ENCODE data around the gene EMC7. TPM values are rescaled to one million over a fixed set of nuclear protein-coding genes. Genes with fewer than 3 reads are reported as not detected.

The EMC7 gene
- total RNA-seq, 2 donors from 2014 or later = 27.4 to 27.8 TPM

DNA sequence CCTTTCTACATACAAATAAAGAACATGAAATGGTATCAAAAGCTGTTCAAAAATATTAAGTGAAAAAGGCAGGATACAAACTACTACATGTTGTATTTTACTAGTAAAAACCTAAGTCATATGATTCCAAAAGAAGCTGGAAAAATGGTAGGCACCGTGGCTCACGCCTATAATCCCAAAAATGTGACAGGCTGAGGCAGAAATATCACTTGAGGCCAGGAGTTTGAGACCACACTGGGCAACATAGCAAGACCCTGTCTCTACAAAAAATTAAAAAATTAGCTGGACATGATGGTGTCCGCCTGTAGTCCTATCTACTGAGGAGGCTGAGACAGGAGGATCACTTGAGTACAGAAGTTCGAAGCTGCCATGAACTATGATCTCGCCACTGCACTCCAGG lies 1.7 kb downstream of the EMC7 start:
- ATAC-seq (no peak), DNase-seq (no peak)
- Histone ChIP-seq H3K4me1 (peaks cover 20% of the 10 kb centered on the region), H3K4me3 (no peak overlapping the region), H3K27me3 (no peaks in the 10 kb centered on the region), H3K27ac (no peak overlapping the region), H3K9me3 (no peaks in the 10 kb centered on the region), H3K36me3 (replicated peaks in 1 of 2; ENCODE audit: insufficient read depth in 1 of 2, low read depth in 2 of 2) (peaks cover 0 to 2% of the 10 kb centered on the region in 2 donors)
- no peak for TF ChIP-seq POLR2A (IDR thresholded peaks at IDR 0.05)
- TF ChIP-seq, protein P1, sequence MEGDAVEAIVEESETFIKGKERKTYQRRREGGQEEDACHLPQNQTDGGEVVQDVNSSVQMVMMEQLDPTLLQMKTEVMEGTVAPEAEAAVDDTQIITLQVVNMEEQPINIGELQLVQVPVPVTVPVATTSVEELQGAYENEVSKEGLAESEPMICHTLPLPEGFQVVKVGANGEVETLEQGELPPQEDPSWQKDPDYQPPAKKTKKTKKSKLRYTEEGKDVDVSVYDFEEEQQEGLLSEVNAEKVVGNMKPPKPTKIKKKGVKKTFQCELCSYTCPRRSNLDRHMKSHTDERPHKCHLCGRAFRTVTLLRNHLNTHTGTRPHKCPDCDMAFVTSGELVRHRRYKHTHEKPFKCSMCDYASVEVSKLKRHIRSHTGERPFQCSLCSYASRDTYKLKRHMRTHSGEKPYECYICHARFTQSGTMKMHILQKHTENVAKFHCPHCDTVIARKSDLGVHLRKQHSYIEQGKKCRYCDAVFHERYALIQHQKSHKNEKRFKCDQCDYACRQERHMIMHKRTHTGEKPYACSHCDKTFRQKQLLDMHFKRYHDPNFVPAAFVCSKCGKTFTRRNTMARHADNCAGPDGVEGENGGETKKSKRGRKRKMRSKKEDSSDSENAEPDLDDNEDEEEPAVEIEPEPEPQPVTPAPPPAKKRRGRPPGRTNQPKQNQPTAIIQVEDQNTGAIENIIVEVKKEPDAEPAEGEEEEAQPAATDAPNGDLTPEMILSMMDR (IDR thresholded peaks at IDR 0.05) = no peak
- intact Hi-C loops (cut with DNase I) = loop anchor here (10.0 kb wide), 2 partner anchors 115 to 135 kb away; partner anchors contain the start of gene KATNBL1
- 94 to 99% methylated on average over 5 of the region's 5 CpGs for WGBS, 2 donors

DNA sequence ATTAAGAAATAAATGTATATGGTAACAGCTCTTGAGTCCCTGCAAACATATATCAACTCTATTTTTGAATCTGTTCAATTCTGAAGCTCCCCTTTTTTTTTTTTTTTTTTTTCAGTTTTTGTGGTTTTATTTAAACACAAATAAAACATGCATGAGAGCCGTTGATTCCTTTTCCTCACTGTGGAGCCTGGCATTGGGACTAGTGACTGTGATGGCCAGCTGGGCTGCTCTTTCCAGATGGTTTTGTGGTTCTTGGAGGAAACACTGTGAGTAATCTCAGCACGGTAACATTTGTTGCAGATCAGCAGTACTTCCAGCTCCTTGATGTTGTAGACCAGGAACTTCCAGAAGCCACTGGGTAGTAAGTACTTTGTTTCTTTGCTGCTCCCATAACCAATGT lies 15.9 kb downstream of the EMC7 start:
- no peak overlapping the region for H3K4me3 ChIP-seq
- H3K4me1 ChIP-seq = no peaks in the 10 kb centered on the region
- no peaks in the 10 kb centered on the region for H3K9me3 ChIP-seq
- DNase-seq = no peak
- no peaks in the 10 kb centered on the region for H3K27me3 ChIP-seq
- peaks cover 0 to 12% of the 10 kb centered on the region in 2 donors for H3K36me3 ChIP-seq (replicated peaks in 1 of 2; ENCODE audit: insufficient read depth in 1 of 2, low read depth in 2 of 2)
- intact Hi-C loops (cut with DNase I) = no loop called here
- WGBS, 2 donors = 73 to 80% methylated on average over 2 of the region's 2 CpGs
- ATAC-seq = no peak
- H3K27ac ChIP-seq = no peak overlapping the region
- TF ChIP-seq POLR2A (IDR thresholded peaks at IDR 0.05) = no peak
- TF ChIP-seq, protein P1 (IDR thresholded peaks at IDR 0.05) = no peak

DNA sequence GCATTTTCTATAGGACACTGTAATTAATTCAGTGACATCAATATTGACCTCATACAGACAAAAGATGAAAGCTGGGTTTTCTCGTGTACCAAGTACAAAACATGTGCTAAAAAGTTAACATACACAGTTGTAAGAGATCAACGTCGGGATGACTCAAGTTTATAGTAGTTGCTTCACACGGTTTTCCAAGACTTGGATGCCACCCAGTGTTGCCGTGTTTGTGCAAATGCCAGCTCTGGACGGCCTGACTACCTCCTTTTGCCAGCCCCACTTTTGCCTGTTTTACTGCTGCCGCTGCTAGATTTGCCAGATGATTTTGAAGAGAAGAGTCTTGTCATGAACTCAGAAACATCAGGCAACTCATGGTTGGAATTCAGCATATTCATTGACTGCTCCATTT lies 17.6 kb downstream of the EMC7 start:
- WGBS, 2 donors = 69 to 86% methylated on average over 7 of the region's 7 CpGs
- no peaks in the 10 kb centered on the region for H3K4me1 ChIP-seq
- DNase-seq = no peak
- H3K4me3 ChIP-seq = no peak overlapping the region
- TF ChIP-seq, protein P1 (IDR thresholded peaks at IDR 0.05) = no peak
- TF ChIP-seq POLR2A (IDR thresholded peaks at IDR 0.05) = no peak
- intact Hi-C loops (cut with DNase I) = no loop called here
- peaks cover 0 to 12% of the 10 kb centered on the region in 2 donors for H3K36me3 ChIP-seq (replicated peaks in 1 of 2; ENCODE audit: insufficient read depth in 1 of 2, low read depth in 2 of 2)
- H3K9me3 ChIP-seq = no peaks in the 10 kb centered on the region
- no peak overlapping the region for H3K27ac ChIP-seq
- ATAC-seq = no peak
- H3K27me3 ChIP-seq = no peaks in the 10 kb centered on the region

DNA sequence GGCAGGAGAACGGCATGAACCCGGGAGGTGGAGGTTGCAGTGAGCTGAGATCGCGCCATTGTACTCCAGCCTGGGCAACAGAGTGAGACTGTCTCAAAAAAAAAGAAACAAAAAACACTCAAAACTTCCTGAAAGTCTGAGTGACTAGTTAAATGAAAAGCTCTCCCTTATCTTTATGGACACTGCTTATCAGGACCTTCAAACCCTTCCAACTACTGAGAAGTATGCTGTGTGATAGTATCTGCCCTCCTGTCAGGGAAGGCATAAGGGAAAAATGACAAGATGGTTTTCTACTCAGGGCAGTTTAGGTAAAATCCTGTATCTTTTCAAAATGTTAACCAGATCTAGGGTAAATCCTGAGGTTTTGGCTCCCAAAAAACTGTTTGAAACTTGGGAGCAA lies 21.8 kb downstream of the EMC7 start:
- 91 to 96% methylated on average over 4 of the region's 4 CpGs for WGBS, 2 donors
- Histone ChIP-seq H3K27ac (no peak overlapping the region), H3K27me3 (no peaks in the 10 kb centered on the region), H3K4me3 (no peak overlapping the region), H3K9me3 (no peaks in the 10 kb centered on the region), H3K36me3 (replicated peaks in 1 of 2; ENCODE audit: insufficient read depth in 1 of 2, low read depth in 2 of 2) (peaks cover 0 to 9% of the 10 kb centered on the region in 2 donors), H3K4me1 (no peaks in the 10 kb centered on the region)
- TF ChIP-seq, protein P1 (IDR thresholded peaks at IDR 0.05) = no peak
- no peak for TF ChIP-seq POLR2A (IDR thresholded peaks at IDR 0.05)
- DNase-seq = no peak
- no peak for ATAC-seq
- intact Hi-C loops (cut with DNase I) = no loop called here

DNA sequence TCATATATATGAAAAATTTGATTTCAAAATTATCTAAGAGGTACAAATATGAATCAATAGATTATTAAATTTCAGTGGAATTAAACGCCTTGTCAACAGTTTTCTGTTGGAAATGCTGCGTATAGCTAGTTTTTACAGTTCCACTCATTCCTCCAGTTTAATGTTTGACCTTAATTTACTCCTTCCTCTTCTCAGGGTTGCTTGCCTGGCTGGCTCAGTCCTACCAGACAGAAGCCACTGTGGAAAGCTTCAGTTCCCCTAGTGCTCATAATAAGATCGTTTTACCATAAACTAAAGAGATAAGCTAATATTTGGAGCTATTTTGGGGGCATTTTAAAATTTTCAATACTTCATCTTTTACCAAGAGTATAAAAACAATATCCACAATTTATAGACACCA lies 22.8 kb downstream of the EMC7 start:
- 53 to 72% methylated on average over 3 of the region's 3 CpGs for WGBS, 2 donors
- no peak for TF ChIP-seq POLR2A (IDR thresholded peaks at IDR 0.05)
- TF ChIP-seq, protein P1 (IDR thresholded peaks at IDR 0.05) = no peak
- no peak overlapping the region for H3K27ac ChIP-seq

More for the DNA sequence above, 22.8 kb downstream of the EMC7 start:
- intact Hi-C loops (cut with DNase I) = no loop called here
- no peak overlapping the region for H3K4me3 ChIP-seq
- no peak for DNase-seq
- no peak for ATAC-seq
- H3K36me3 ChIP-seq (replicated peaks in 1 of 2; ENCODE audit: insufficient read depth in 1 of 2, low read depth in 2 of 2) = peaks cover 0 to 5% of the 10 kb centered on the region in 2 donors
- H3K9me3 ChIP-seq = no peaks in the 10 kb centered on the region
- no peaks in the 10 kb centered on the region for H3K4me1 ChIP-seq
- no peaks in the 10 kb centered on the region for H3K27me3 ChIP-seq

All from body of pancreas (tissue), 4 donors.